Upper lobe of left lung (tissue), 4 donors: ENCODE data around the gene PRSS33.

Experiments used
- CTCF ChIP-seq, 6 experiments: fragments of 450-650 bp in 4 of 6; fragments of 200-600 bp in 2 of 6; sonication (generic) in 2 of 6; IDR thresholded peaks; one replicate each; pipeline ENCODE4 v1.5.1; 2016 to 2019; ENCODE audit warnings: antibody characterized with exemption in 6 of 6
- EP300 ChIP-seq, 4 donors: sonication (generic); formaldehyde crosslinking; IDR thresholded peaks; one replicate each; pipeline ENCODE4 v1.5.1; 2017; ENCODE audit warnings: antibody characterized with exemption in 4 of 4, control low read depth in 2 of 4
- POLR2A ChIP-seq, 4 donors: fragments of 450-650 bp; IDR thresholded peaks; one replicate each; pipeline ENCODE4 v1.5.1; 2016 to 2017; ENCODE audit warnings: antibody characterized with exemption in 4 of 4, mild to moderate bottlenecking in 2 of 4

GRCh38 chr16:2736476-2737237 lies 50.7 kb downstream of the PRSS33 start:
- no peak for TF ChIP-seq CTCF (IDR thresholded peaks at IDR 0.05)
- no peak for TF ChIP-seq POLR2A (IDR thresholded peaks at IDR 0.05)
- no peak for TF ChIP-seq EP300 (IDR thresholded peaks at IDR 0.05)
